GM15510 (cell line): ENCODE results near the gene SLC6A19.

Experiments
- POLR2A ChIP-seq: IDR thresholded peaks from 3 replicates; pipeline ENCODE4 v1.6.1; 2011; ENCODE audit warnings: borderline replicate concordance; ENCODE audit not compliant: insufficient read length; ENCODE audit errors: extremely low read depth

SLC6A19 gene

DNA sequence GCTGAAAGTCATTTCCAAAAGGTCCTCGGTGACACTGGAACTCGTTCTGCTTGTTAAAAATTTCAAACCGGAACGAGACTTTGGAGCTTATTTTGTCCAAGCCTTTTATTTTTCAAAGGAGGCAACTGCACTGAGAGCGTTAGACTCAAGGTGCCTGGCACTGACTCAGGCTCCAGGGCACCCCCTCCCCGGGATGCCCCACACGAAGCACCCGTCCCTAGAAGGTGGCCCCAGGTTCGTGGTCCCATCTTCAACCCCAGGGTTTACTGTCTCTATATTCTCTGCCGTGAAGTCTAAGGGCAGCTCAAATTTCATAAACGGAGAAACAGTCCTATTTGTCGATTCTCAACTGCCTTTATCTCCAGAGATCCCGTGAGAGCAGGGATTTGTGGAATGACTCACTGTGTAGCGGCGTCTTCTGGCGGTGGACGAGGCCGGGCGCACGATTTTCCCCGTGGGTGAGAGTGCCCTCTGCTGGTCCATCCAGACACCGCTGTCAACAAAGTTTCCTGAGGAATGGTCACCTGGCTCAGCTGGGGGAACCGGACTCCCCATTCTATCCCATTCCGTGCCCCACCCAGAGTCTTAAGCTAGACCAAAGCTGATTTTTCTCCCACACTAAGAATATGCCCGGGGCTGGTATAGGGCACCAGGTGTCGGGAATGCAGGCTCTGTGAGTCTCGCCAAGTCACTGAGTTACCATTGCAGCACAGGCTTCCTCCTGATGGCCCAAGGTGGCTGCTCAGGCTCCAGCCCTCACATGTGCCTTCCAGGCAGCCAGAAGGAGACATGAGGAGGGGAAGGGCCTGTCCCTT lies 27.1 kb upstream of the SLC6A19 start:
- no peak for TF ChIP-seq POLR2A

DNA sequence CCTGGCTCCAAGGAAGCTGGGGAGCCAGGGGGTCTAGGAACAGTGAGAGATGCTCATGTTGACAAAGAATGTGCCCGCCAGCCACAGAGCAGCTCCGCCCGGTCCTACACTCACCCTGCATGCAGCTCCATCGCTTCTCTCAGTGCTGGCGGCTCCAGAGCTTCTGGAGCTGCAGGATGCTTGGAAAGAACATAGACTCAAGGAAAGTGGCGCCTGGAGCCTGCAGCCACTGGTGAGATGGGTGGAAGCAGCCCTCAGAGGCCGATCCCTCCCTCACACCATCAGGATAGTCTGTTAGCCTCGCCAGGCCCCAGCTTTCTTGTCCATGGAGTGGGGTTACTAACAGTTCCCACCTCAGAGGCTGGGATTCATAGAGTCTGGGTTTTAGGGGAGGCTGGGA lies 26.4 kb upstream of the SLC6A19 start:
- no peak for TF ChIP-seq POLR2A

GRCh38 chr5:1175801-1176472 lies 25.5 kb upstream of the SLC6A19 start:
- no peak for TF ChIP-seq POLR2A

- no peak for TF ChIP-seq POLR2A
These were observed 24.7 kb upstream of the SLC6A19 start for GRCh38 chr5:1176473-1177391.

DNA sequence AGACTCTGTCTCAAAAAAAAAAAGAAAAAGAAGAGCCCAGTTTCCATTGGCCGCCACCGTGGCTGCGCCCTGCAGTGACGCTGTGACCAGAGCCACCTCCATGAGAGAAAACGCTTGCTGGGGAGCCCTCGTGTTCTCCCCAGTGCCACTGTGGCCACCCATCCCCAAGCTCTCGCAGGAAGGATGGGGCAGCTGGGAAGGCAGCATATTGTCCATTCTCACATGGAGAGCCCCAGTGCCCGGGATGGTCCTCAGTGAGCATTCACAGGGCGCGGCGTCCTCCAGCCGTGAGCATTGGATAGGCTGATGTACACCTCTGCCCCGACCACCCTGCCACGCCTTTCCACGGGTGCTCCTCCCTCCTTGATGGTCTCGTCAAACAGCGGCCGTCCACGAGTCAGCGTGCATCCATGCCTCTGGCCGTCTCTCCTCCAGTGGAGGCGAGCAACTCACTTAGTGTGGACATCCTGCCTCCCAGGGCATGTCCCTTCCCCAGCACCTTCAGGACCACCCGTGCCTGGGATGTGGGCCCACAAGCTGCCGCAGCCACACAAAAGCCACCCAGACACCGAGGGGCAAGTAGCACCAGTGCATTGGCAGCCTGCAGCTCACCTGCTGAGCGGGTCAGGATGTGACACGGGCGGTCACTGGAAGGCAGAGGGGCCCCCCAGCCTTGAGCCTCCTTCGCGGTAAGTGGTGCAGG lies 23.4 kb upstream of the SLC6A19 start:
- TF ChIP-seq POLR2A = no peak

DNA sequence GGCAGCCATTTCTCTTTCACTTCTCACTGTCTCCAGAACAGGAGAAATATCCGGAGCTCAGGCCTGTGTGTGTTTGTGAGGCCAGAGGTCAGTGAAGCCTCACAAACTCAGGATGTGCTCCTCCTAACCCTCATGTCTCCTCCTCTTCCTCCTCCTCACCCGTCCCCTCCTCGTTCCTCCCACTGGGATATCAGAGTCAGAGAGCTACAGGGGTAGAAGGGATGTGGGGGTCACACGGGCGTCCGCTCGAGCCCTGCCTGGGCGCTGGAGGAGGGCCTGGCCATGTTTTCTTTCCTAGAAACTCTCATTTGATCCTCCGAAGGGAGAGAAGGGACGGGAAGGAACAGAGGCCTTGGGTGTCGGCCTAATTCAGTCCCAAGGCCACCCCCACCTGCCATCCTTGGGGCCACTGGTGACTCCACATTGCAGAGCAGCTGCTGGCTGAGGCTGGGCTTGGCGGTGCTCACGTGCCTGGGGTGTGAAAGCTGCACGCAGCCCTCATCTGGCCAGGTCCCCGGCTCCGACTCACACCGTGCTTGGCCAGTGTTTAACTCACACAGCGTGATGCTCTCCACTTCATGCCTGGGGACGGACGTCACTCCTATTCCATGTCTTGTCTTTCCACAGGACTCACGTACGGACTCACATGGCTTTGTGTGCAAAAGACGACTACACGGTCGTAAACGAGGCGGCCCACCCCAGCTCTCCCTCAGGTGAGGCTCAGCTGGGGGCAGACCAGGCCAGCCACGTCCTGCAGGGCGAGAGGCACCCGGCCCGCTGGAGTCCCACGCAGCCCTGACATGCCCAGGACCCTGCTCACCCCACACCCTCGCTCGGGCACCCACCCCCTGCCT lies 22.6 kb upstream of the SLC6A19 start:
- TF ChIP-seq POLR2A = no peak

GRCh38 chr5:1179383-1179715 lies 22.0 kb upstream of the SLC6A19 start:
- TF ChIP-seq POLR2A = no peak

DNA sequence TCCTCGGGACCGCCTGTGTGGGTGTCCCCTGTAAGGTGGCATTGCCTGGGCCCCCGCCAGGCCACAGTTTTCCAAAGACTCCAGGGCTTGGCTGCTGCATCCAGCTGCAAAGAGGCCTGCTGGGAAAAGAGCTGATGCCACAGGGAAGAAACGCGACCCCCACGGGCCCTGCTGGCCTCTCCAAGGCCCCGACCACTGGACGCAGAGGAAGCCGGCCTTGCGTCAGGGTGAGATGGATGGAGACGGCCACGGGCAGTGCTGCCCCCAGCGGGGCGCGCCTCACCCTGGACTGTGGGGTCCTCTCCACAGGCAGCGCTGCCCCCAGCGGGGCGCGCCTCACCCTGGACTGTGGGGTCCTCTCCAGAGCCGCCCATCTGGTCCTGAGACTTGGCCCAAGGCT lies 21.3 kb upstream of the SLC6A19 start:
- TF ChIP-seq POLR2A = no peak

- TF ChIP-seq POLR2A = no peak
These were observed 20.5 kb upstream of the SLC6A19 start for GRCh38 chr5:1180841-1181271.

DNA sequence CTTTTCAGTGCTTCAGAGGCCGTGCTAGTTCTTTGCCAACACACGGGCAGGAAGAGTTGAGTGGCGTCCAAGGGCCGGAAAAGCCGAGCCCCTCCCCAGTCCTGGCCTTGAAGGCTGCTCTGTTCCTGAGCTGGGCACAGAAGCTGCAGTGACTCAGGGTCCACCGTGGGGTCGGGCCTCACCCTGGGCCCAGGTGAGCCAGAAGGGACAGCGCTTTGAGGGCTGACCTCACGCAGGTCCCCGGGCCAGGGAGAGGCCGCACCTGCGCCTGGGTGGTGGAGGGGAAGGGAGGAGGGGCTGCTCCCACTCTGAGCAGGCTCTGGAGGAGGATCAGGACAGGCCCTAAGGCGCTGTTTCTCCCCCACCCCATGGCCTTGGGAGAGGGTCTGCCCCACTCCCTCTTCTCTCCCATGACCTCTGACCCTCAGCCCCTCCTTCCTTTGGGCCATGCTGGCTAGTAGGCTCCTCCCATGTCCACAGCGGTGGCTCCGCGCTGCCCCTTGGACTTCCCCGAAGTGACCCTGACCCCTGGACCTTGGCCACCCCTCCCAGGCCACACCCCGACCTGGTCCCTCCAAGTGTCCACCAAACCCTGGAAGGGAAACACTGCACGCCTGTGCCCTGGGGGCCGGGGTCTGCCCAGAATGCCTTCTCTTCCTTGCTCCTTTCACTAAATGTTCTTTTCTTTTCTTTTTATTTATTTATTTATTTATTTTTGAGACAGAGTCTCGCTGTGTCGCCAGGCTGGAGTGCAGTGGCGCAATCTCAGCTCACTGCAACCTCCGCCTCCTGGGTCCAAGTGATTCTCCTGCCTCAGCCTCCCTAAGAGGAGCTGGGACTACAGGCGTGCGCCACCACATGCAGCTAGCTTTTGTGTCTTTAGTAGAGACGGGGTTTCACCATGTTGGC lies 19.7 kb upstream of the SLC6A19 start:
- TF ChIP-seq POLR2A = no peak

DNA sequence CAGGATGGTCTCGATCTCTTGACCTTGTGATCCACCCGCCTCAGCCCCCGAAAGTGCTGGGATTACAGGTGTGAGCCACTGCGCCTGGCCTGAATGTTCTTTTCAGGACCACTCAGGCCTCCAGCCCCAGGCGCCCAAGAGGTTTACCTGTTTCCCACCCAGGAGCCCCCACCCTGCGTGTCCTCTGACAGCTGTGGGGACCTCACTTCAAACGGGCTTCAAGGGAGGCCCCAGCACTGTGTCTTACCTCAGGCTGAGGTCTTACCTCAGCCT lies 19.1 kb upstream of the SLC6A19 start:
- no peak for TF ChIP-seq POLR2A

DNA sequence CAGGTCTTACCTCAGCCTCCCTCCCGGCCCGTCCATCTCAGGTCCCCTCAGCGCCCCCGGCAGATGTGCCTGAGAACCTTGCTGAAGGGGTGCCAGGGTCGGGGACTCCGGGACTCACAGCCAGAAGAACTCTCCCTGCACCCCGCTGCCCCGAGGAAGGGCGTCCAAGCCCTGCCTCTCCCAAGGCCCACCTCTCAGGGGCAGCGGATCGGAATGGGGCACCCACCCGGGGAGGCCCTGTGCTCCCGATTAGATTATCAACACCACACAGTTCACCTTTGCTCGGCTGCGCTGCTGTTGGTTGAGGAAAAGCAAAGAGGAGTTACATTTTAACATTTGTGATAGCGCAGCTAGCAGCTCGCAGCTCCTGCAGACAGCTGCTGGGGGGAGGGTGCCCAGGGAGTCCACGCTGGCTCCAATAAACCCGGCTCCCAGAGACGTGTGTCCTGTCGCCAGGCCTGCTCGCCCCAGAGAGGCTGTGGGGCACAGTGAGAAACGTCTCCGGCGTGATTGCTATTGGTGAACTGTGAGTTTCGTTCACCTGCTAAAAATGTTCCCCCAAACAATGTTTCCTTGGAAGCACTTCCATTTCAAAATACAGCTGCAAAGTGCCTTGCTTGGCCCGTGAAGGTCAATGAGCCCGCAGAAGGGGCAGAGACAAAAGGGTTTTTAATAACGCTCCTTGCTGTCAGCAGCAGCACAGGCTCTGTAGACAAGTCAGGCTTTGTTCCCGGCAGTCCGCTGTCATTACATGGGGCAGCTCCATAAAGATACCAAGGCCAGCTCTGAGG lies 18.6 kb upstream of the SLC6A19 start:
- no peak for TF ChIP-seq POLR2A

GRCh38 chr5:1183424-1184162 lies 17.8 kb upstream of the SLC6A19 start:
- no peak for TF ChIP-seq POLR2A
